ENCODE data around the gene BCAR3.

- TF ChIP-seq CTCF (IDR thresholded peaks at IDR 0.05) (no peak), POLR2A (IDR thresholded peaks at IDR 0.05) (no peak)
Measured at GRCh38 chr1:93675931-93676330, 5.7 kb downstream of the BCAR3 start.
